ENCODE data around the gene ELL.

The ELL gene

DNA sequence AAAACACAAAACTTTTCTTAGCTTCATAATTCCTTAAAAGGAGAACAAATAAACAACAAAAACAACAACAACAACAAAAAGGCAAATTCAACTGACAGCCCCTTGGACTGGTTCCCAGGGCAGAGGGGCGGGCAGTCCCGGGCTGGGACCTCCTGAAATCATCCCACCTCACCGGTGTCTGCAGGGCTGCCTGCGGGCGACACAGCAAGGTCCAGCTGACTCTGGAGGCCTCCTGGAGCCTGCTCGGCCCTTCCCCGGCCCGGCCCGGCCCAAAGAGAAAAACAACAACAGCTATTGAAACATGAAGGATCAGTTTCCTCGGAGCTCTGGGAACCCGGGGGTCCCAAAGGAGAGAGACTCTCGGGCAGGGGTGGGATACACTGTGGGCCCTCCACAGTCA, 78.9 kb downstream of the ELL start:
- H3K79me1 ChIP-seq (replicated peaks; ENCODE audit: low read length, poor library complexity, severe bottlenecking), result peaks cover 31% of the 10 kb centered on the region
- no peak overlapping the region for H2BK120ac ChIP-seq (ENCODE audit: low read depth, low read length)
- 96% methylated on average over 12 of the region's 12 CpGs for WGBS
- no peak overlapping the region for H2BK15ac ChIP-seq (ENCODE audit: low read depth, poor library complexity, severe bottlenecking)
- H3K4me3 ChIP-seq (ENCODE audit: insufficient read depth in 1 of 2, low read depth in 1 of 2, low read length in 2 of 2), result no peak overlapping the region
- H3K18ac ChIP-seq (ENCODE audit: low read depth in 1 of 2, low read length in 2 of 2), result no peak overlapping the region
- H3K4me1 ChIP-seq (ENCODE audit: control insufficient read depth, insufficient read depth, low read depth, low read length), result peaks cover 47% of the 10 kb centered on the region
- no peak overlapping the region for H2BK12ac ChIP-seq (ENCODE audit: low read length in 2 of 2)
- H3K27me3 ChIP-seq (ENCODE audit: control insufficient read depth in 1 of 2, insufficient read depth in 1 of 2, low read length in 2 of 2), result no peaks in the 10 kb centered on the region
- H4K91ac ChIP-seq (ENCODE audit: low read length), result no peak overlapping the region
- H2AK5ac ChIP-seq (ENCODE audit: low read length, severe bottlenecking), result no peak overlapping the region
- H3K4me2 ChIP-seq (ENCODE audit: low read length, poor library complexity, severe bottlenecking), result no peak overlapping the region
- H3K14ac ChIP-seq (ENCODE audit: low read length in 2 of 2), result no peak overlapping the region
- H3K4ac ChIP-seq (ENCODE audit: low read depth in 1 of 2, low read length in 2 of 2), result no peak overlapping the region
- peaks cover 49 to 75% of the 10 kb centered on the region in 2 experiments for H3K36me3 ChIP-seq (ENCODE audit: control insufficient read depth in 1 of 2, insufficient read depth in 2 of 2, low read depth in 1 of 2, low read length in 2 of 2)
- no peaks in the 10 kb centered on the region for H3K9me3 ChIP-seq (ENCODE audit: control insufficient read depth, low read length)
- H2BK5ac ChIP-seq (ENCODE audit: low read depth, low read length, poor library complexity, severe bottlenecking), result no peak overlapping the region
- H3K9ac ChIP-seq (ENCODE audit: low read length), result no peak overlapping the region
- no peak for DNase-seq
- H3K27ac ChIP-seq (ENCODE audit: low read length, poor library complexity, severe bottlenecking), result no peak overlapping the region
- H3K23ac ChIP-seq (ENCODE audit: low read length in 2 of 2), result no peak overlapping the region
- no peak overlapping the region for H2AFZ ChIP-seq (ENCODE audit: low read depth, low read length)
- H4K8ac ChIP-seq (ENCODE audit: low read length), result no peak overlapping the region

DNA sequence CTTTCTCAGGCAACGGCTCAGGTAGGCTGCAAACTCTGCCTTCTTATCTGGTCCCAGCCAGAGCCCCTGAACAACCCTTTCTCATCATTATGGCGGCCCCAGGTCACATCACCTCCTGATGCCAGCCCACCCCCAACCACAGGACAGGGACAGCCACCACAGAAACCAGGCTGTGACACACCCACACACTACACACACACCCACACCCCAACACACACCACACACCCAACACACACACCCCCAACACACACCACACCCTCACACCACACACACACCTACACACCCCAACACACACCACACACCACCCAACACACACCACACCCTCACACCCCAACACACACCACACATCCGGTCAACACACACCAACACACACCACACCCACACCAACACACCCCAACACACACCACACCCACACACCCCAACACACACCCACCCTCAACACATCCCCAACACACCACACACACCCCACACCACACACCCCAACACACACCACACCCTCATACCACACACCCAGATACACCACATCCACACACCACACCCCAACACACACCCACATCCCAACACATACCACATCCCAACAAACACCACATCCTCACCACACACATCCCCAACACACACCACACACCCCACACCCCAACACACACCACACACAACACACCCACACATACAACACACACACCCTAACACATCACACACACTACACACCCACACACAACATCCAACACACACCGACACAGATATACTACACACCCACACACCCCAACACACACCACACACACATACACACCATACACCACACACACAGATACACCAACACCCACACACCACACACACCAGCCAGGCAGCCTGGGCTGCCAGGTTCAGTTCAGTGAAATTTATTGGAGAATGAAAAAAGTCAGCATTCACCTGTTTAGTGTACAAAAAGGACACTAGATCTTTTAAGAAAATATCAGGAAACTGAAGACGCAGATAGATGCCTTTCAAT, 79.8 kb downstream of the ELL start:
- H2AFZ ChIP-seq (ENCODE audit: low read depth, low read length), result no peak overlapping the region
- DNase-seq, result no peak
- H3K4ac ChIP-seq (ENCODE audit: low read depth in 1 of 2, low read length in 2 of 2), result no peak overlapping the region
- no peak overlapping the region for H2BK15ac ChIP-seq (ENCODE audit: low read depth, poor library complexity, severe bottlenecking)
- no peak overlapping the region for H2BK5ac ChIP-seq (ENCODE audit: low read depth, low read length, poor library complexity, severe bottlenecking)
- H4K91ac ChIP-seq (ENCODE audit: low read length), result peak overlapping the region; percentile 11
- H4K8ac ChIP-seq (ENCODE audit: low read length), result no peak overlapping the region
- H3K9ac ChIP-seq (ENCODE audit: low read length), result no peak overlapping the region
- H3K36me3 ChIP-seq (ENCODE audit: control insufficient read depth in 1 of 2, insufficient read depth in 2 of 2, low read depth in 1 of 2, low read length in 2 of 2), result peaks cover 43 to 70% of the 10 kb centered on the region in 2 experiments
- H3K23ac ChIP-seq (ENCODE audit: low read length in 2 of 2), result no peak overlapping the region
- H3K18ac ChIP-seq (ENCODE audit: low read depth in 1 of 2, low read length in 2 of 2), result no peak overlapping the region
- H3K27me3 ChIP-seq (ENCODE audit: control insufficient read depth in 1 of 2, insufficient read depth in 1 of 2, low read length in 2 of 2), result no peaks in the 10 kb centered on the region
- H3K4me3 ChIP-seq (ENCODE audit: insufficient read depth in 1 of 2, low read depth in 1 of 2, low read length in 2 of 2), result no peak overlapping the region
- 82% methylated on average over 4 of the region's 5 CpGs for WGBS
- no peak overlapping the region for H3K4me2 ChIP-seq (ENCODE audit: low read length, poor library complexity, severe bottlenecking)
- H3K27ac ChIP-seq (ENCODE audit: low read length, poor library complexity, severe bottlenecking), result no peak overlapping the region
- no peak overlapping the region for H2AK5ac ChIP-seq (ENCODE audit: low read length, severe bottlenecking)
- H3K79me1 ChIP-seq (replicated peaks; ENCODE audit: low read length, poor library complexity, severe bottlenecking), result peaks cover 27% of the 10 kb centered on the region
- no peak overlapping the region for H2BK120ac ChIP-seq (ENCODE audit: low read depth, low read length)
- peaks cover 50% of the 10 kb centered on the region for H3K4me1 ChIP-seq (ENCODE audit: control insufficient read depth, insufficient read depth, low read depth, low read length)
- no peaks in the 10 kb centered on the region for H3K9me3 ChIP-seq (ENCODE audit: control insufficient read depth, low read length)
- no peak overlapping the region for H3K14ac ChIP-seq (ENCODE audit: low read length in 2 of 2)
- no peak overlapping the region for H2BK12ac ChIP-seq (ENCODE audit: low read length in 2 of 2)

DNA sequence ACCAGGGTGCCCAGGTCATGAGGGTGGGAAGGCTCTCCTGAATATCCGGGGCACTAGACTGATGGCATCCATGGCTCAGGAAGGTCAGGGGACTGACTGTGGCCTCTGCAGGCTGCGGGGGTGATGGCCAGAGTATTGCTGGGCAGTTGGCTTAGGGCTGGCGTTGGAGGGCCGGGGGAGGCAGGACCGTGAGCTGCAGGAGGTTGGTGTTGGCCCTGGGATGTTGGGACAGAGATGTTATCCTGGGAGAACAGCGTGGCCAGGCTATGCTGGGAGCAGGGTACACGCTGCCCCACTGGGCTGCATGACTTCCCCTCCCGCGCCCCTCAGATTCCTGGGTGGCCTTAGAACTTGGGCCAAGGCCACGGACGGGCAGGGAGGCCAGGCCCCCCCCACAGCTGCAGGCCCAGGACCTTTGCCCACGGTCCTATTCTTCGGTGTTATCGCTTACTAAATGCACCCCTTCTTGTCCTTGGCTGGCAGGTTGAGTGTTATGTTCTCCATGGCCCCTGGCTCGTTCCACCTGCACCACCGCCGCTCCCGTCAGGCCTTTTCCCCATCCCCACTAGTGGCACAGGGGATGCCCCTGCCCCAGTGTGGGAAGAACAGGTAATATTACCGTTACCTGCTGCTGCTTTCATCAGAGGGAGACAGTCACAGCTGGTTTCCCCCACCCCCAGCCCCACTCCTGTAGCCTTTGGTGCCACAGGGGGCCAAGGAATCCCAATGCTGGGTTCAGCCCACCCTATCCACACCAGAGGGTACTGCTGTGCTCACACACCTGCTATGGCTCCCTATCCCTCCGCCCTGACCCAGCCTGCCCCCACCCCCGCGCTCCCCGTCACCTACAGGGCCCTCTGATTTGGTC, 80.7 kb downstream of the ELL start:
- WGBS, result 93% methylated on average over 23 of the region's 23 CpGs
- Histone ChIP-seq H3K4me3 (ENCODE audit: insufficient read depth in 1 of 2, low read depth in 1 of 2, low read length in 2 of 2) (no peak overlapping the region), H3K79me1 (replicated peaks; ENCODE audit: low read length, poor library complexity, severe bottlenecking) (peaks cover 25% of the 10 kb centered on the region), H2BK15ac (ENCODE audit: low read depth, poor library complexity, severe bottlenecking) (no peak overlapping the region), H2BK12ac (ENCODE audit: low read length in 2 of 2) (no peak overlapping the region), H3K27me3 (ENCODE audit: control insufficient read depth in 1 of 2, insufficient read depth in 1 of 2, low read length in 2 of 2) (no peaks in the 10 kb centered on the region), H4K8ac (ENCODE audit: low read length) (no peak overlapping the region), H3K4ac (ENCODE audit: low read depth in 1 of 2, low read length in 2 of 2) (no peak overlapping the region), H3K4me2 (ENCODE audit: low read length, poor library complexity, severe bottlenecking) (no peak overlapping the region), H3K27ac (ENCODE audit: low read length, poor library complexity, severe bottlenecking) (no peak overlapping the region), H2AK5ac (ENCODE audit: low read length, severe bottlenecking) (no peak overlapping the region), H2BK5ac (ENCODE audit: low read depth, low read length, poor library complexity, severe bottlenecking) (no peak overlapping the region), H3K4me1 (ENCODE audit: control insufficient read depth, insufficient read depth, low read depth, low read length) (peaks cover 50% of the 10 kb centered on the region), H4K91ac (ENCODE audit: low read length) (no peak overlapping the region), H3K18ac (ENCODE audit: low read depth in 1 of 2, low read length in 2 of 2) (no peak overlapping the region), H3K14ac (ENCODE audit: low read length in 2 of 2) (peak overlapping the region in 1 of 2 experiments; percentile 35), H3K36me3 (ENCODE audit: control insufficient read depth in 1 of 2, insufficient read depth in 2 of 2, low read depth in 1 of 2, low read length in 2 of 2) (peaks cover 34 to 66% of the 10 kb centered on the region in 2 experiments), H3K9me3 (ENCODE audit: control insufficient read depth, low read length) (no peaks in the 10 kb centered on the region), H2BK120ac (ENCODE audit: low read depth, low read length) (no peak overlapping the region), H3K23ac (ENCODE audit: low read length in 2 of 2) (no peak overlapping the region), H2AFZ (ENCODE audit: low read depth, low read length) (no peak overlapping the region), H3K9ac (ENCODE audit: low read length) (no peak overlapping the region)
- DNase-seq, result no peak

DNA sequence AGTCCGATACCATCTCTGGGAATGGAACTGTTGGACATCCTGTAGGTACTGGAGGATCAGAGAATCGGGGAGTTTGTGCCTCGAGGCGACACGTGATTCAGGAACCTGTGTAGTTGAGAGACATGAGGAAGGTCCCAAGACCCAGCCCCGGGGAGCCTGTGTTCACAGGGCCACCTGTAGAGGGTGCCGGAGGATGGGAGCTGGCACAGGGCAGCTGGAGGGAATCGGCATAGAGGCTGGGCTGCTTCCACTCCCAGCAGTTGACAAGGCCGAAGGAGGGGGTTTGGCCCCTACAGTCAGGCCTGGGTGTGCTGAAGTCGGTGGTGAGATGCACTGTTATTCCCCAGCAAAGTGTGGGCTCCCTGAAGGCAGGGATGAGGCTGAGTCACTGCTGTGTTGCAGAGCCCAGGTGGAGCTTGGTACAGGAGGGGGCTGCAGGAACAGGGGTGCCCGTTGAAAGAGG, 81.4 kb downstream of the ELL start:
- H2AFZ ChIP-seq (ENCODE audit: low read depth, low read length), result no peak overlapping the region
- peaks cover 51% of the 10 kb centered on the region for H3K4me1 ChIP-seq (ENCODE audit: control insufficient read depth, insufficient read depth, low read depth, low read length)
- no peak overlapping the region for H2AK5ac ChIP-seq (ENCODE audit: low read length, severe bottlenecking)
- H3K79me1 ChIP-seq (replicated peaks; ENCODE audit: low read length, poor library complexity, severe bottlenecking), result peaks cover 18% of the 10 kb centered on the region
- H3K14ac ChIP-seq (ENCODE audit: low read length in 2 of 2), result no peak overlapping the region
- DNase-seq, result no peak
- no peak overlapping the region for H4K8ac ChIP-seq (ENCODE audit: low read length)
- H3K9ac ChIP-seq (ENCODE audit: low read length), result no peak overlapping the region
- H2BK15ac ChIP-seq (ENCODE audit: low read depth, poor library complexity, severe bottlenecking), result no peak overlapping the region
- no peaks in the 10 kb centered on the region for H3K27me3 ChIP-seq (ENCODE audit: control insufficient read depth in 1 of 2, insufficient read depth in 1 of 2, low read length in 2 of 2)
- H3K36me3 ChIP-seq (ENCODE audit: control insufficient read depth in 1 of 2, insufficient read depth in 2 of 2, low read depth in 1 of 2, low read length in 2 of 2), result peaks cover 33 to 66% of the 10 kb centered on the region in 2 experiments
- H3K23ac ChIP-seq (ENCODE audit: low read length in 2 of 2), result no peak overlapping the region
- WGBS, result 85% methylated on average over 11 of the region's 11 CpGs
- no peak overlapping the region for H3K27ac ChIP-seq (ENCODE audit: low read length, poor library complexity, severe bottlenecking)
- no peak overlapping the region for H3K4me3 ChIP-seq (ENCODE audit: insufficient read depth in 1 of 2, low read depth in 1 of 2, low read length in 2 of 2)
- H2BK120ac ChIP-seq (ENCODE audit: low read depth, low read length), result no peak overlapping the region
- no peak overlapping the region for H2BK12ac ChIP-seq (ENCODE audit: low read length in 2 of 2)
- no peak overlapping the region for H3K4me2 ChIP-seq (ENCODE audit: low read length, poor library complexity, severe bottlenecking)
- H4K91ac ChIP-seq (ENCODE audit: low read length), result no peak overlapping the region
- no peak overlapping the region for H3K4ac ChIP-seq (ENCODE audit: low read depth in 1 of 2, low read length in 2 of 2)
- H2BK5ac ChIP-seq (ENCODE audit: low read depth, low read length, poor library complexity, severe bottlenecking), result no peak overlapping the region
- no peaks in the 10 kb centered on the region for H3K9me3 ChIP-seq (ENCODE audit: control insufficient read depth, low read length)
- no peak overlapping the region for H3K18ac ChIP-seq (ENCODE audit: low read depth in 1 of 2, low read length in 2 of 2)
